ENCODE measurements around the gene ANO6.

The ANO6 gene

DNA sequence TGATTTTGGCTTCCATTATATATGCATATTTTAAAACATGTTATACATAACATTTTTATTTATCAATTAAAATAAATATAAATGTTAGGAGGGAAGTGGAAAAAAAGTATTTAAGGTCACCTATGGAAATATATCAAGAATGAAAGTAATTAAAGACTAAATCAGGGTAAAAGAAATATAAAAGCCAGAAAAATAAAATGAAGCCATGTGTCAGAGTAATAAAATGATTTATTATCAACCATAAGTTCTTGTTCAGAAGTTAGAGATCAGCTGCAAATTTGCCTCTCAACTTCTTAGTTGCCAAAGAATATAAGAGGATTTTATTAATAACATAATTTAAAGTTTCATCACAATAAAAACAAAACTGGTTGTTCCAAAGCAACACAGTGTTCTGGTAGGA is 121.9 kb downstream of the ANO6 start:
- TF ChIP-seq, protein P1, sequence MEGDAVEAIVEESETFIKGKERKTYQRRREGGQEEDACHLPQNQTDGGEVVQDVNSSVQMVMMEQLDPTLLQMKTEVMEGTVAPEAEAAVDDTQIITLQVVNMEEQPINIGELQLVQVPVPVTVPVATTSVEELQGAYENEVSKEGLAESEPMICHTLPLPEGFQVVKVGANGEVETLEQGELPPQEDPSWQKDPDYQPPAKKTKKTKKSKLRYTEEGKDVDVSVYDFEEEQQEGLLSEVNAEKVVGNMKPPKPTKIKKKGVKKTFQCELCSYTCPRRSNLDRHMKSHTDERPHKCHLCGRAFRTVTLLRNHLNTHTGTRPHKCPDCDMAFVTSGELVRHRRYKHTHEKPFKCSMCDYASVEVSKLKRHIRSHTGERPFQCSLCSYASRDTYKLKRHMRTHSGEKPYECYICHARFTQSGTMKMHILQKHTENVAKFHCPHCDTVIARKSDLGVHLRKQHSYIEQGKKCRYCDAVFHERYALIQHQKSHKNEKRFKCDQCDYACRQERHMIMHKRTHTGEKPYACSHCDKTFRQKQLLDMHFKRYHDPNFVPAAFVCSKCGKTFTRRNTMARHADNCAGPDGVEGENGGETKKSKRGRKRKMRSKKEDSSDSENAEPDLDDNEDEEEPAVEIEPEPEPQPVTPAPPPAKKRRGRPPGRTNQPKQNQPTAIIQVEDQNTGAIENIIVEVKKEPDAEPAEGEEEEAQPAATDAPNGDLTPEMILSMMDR (IDR thresholded peaks at IDR 0.05; ENCODE audit: insufficient read depth, low read length, poor library complexity, severe bottlenecking) = no peak
- Histone ChIP-seq H3K36me3 (ENCODE audit: control insufficient read depth, insufficient read depth, low read length) (no peaks in the 10 kb centered on the region), H3K27me3 (replicated peaks; ENCODE audit: control insufficient read depth, insufficient read depth, low read length) (no peaks in the 10 kb centered on the region), H3K4me3 (replicated peaks; ENCODE audit: low read depth, low read length) (no peak overlapping the region)
- no peak for DNase-seq (ENCODE audit: extremely low read depth, insufficient read length)

GRCh38 chr12:45338272-45338671 is 122.4 kb downstream of the ANO6 start:
- Histone ChIP-seq H3K36me3 (ENCODE audit: control insufficient read depth, insufficient read depth, low read length) (no peaks in the 10 kb centered on the region), H3K27me3 (replicated peaks; ENCODE audit: control insufficient read depth, insufficient read depth, low read length) (no peaks in the 10 kb centered on the region), H3K4me3 (replicated peaks; ENCODE audit: low read depth, low read length) (no peak overlapping the region)
- no peak for DNase-seq (ENCODE audit: extremely low read depth, insufficient read length)
- TF ChIP-seq, protein P1 (IDR thresholded peaks at IDR 0.05; ENCODE audit: insufficient read depth, low read length, poor library complexity, severe bottlenecking) = no peak

DNA sequence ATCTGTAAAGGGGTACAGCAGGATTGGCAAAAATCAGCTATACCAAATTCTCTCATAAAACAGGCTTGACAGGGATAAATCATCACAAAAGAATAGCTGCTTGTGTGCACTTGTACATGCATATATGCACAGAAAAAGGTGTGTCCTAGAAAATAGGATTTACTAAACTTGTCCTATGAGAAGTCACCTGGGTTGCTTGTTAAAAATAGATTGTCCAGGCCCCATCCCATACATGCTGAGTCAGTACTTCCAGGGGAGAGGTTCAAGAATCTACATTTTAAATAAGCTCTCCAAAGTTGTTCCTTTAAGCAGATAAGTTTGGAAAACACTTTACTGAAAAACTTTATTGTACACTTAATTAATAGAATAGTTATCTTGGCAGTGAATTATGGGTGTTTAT is 123.1 kb downstream of the ANO6 start:
- no peaks in the 10 kb centered on the region for H3K27me3 ChIP-seq (replicated peaks; ENCODE audit: control insufficient read depth, insufficient read depth, low read length)
- no peaks in the 10 kb centered on the region; the same call in 1 of the 2 replicates for H3K36me3 ChIP-seq (ENCODE audit: control insufficient read depth, insufficient read depth, low read length)
- no peak overlapping the region for H3K4me3 ChIP-seq (replicated peaks; ENCODE audit: low read depth, low read length)
- DNase-seq (ENCODE audit: extremely low read depth, insufficient read length) = no peak
- TF ChIP-seq, protein P1 (IDR thresholded peaks at IDR 0.05; ENCODE audit: insufficient read depth, low read length, poor library complexity, severe bottlenecking) = no peak

- TF ChIP-seq, protein P1 (IDR thresholded peaks at IDR 0.05; ENCODE audit: insufficient read depth, low read length, poor library complexity, severe bottlenecking) = no peak
These were observed 126.3 kb downstream of the ANO6 start for GRCh38 chr12:45342171-45342570.

DNA sequence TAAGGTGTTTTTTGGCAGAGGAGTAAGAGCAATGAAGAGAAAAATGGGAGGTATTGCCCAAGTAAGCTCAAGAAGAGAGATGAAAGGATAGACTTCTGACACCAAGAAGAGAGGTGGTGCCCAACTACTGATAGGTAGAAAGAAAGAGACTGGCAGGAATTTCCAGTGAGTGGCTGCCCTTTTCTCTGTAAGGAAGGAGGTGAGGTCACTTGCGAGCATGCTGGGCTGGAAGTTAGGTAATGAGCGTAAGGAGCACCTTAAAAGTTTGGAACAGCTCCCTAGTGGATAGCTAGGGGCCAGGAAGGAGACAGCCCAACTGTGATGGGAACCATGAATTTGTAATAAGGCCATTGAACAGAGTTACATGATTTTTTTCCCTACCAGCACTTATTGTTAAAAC is 127.0 kb downstream of the ANO6 start:
- Histone ChIP-seq H3K4me3 (replicated peaks; ENCODE audit: low read depth, low read length) (no peak overlapping the region), H3K27me3 (replicated peaks; ENCODE audit: control insufficient read depth, insufficient read depth, low read length) (no peaks in the 10 kb centered on the region), H3K36me3 (ENCODE audit: control insufficient read depth, insufficient read depth, low read length) (peaks cover 2% of the 10 kb centered on the region)
- TF ChIP-seq, protein P1 (IDR thresholded peaks at IDR 0.05; ENCODE audit: insufficient read depth, low read length, poor library complexity, severe bottlenecking) = no peak
- no peak for DNase-seq (ENCODE audit: extremely low read depth, insufficient read length)

More at GRCh38 chr12:45342171-45342570, 126.3 kb downstream of the ANO6 start:
- Histone ChIP-seq H3K36me3 (ENCODE audit: control insufficient read depth, insufficient read depth, low read length) (peaks cover 2% of the 10 kb centered on the region), H3K27me3 (replicated peaks; ENCODE audit: control insufficient read depth, insufficient read depth, low read length) (no peaks in the 10 kb centered on the region), H3K4me3 (replicated peaks; ENCODE audit: low read depth, low read length) (no peak overlapping the region)
- DNase-seq (ENCODE audit: extremely low read depth, insufficient read length) = no peak
